Measurements from ENCODE around the gene NSD2.

DNA sequence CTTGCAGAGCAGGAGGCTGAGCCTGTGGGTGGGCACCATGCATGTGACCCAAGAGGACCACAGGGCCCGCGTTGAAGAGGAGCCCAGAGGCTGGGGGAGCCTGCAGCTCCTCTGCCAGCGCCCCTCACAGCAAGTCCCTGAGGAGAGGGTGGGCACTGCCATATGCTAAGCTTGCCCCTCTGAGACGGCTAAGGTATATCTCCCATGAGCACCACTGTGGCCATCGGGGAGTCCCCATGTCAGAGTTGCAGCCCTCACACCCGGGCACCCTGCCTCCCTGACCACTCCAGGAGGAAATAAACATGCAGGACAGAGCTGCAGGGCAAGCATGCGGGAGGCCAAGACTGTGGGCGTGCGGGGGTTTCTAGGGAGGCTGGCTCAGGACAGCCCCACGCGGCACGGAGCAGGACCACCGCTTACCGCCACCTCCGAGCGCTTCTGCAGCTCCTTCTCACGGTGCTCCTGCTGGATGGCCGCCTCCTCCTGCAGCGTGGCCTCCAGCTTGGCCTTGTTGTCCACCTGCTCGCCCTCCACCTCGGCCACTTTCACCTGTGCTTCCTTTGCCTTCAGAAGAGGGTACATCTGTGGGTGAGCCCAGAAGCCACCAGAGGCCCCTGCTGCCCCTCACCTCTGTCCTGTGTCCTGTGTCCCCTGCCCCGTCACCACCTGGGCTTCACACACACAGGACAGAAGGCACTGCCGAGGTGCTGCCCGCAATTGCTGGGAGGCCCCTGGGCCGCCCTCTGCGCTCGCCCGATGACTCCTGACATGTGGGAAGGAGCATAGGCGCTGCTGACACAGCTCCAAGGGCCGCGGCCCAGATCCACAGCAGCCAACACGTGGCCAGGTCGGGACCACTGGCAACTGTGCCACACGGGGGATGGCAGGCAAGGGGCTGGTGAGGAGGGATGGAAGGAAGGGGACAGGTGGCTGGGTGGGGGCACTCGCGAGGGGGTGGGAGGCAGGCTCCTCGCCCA, 48.3 kb upstream of the NSD2 start:
- TF ChIP-seq, protein P1, sequence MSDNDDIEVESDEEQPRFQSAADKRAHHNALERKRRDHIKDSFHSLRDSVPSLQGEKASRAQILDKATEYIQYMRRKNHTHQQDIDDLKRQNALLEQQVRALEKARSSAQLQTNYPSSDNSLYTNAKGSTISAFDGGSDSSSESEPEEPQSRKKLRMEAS (IDR thresholded peaks at IDR 0.05), result no peak
- TF ChIP-seq, protein P2, sequence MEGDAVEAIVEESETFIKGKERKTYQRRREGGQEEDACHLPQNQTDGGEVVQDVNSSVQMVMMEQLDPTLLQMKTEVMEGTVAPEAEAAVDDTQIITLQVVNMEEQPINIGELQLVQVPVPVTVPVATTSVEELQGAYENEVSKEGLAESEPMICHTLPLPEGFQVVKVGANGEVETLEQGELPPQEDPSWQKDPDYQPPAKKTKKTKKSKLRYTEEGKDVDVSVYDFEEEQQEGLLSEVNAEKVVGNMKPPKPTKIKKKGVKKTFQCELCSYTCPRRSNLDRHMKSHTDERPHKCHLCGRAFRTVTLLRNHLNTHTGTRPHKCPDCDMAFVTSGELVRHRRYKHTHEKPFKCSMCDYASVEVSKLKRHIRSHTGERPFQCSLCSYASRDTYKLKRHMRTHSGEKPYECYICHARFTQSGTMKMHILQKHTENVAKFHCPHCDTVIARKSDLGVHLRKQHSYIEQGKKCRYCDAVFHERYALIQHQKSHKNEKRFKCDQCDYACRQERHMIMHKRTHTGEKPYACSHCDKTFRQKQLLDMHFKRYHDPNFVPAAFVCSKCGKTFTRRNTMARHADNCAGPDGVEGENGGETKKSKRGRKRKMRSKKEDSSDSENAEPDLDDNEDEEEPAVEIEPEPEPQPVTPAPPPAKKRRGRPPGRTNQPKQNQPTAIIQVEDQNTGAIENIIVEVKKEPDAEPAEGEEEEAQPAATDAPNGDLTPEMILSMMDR (IDR thresholded peaks at IDR 0.05; ENCODE audit: low read depth, low read length, missing input control), result no peak
- no peak for TF ChIP-seq YY1 (IDR thresholded peaks at IDR 0.05)
- no peak for TF ChIP-seq RAD21 (IDR thresholded peaks at IDR 0.05)
- no peak for TF ChIP-seq NR2F2 (IDR thresholded peaks at IDR 0.05)
- TF ChIP-seq, protein P3, sequence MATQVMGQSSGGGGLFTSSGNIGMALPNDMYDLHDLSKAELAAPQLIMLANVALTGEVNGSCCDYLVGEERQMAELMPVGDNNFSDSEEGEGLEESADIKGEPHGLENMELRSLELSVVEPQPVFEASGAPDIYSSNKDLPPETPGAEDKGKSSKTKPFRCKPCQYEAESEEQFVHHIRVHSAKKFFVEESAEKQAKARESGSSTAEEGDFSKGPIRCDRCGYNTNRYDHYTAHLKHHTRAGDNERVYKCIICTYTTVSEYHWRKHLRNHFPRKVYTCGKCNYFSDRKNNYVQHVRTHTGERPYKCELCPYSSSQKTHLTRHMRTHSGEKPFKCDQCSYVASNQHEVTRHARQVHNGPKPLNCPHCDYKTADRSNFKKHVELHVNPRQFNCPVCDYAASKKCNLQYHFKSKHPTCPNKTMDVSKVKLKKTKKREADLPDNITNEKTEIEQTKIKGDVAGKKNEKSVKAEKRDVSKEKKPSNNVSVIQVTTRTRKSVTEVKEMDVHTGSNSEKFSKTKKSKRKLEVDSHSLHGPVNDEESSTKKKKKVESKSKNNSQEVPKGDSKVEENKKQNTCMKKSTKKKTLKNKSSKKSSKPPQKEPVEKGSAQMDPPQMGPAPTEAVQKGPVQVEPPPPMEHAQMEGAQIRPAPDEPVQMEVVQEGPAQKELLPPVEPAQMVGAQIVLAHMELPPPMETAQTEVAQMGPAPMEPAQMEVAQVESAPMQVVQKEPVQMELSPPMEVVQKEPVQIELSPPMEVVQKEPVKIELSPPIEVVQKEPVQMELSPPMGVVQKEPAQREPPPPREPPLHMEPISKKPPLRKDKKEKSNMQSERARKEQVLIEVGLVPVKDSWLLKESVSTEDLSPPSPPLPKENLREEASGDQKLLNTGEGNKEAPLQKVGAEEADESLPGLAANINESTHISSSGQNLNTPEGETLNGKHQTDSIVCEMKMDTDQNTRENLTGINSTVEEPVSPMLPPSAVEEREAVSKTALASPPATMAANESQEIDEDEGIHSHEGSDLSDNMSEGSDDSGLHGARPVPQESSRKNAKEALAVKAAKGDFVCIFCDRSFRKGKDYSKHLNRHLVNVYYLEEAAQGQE (IDR thresholded peaks at IDR 0.05), result no peak
- TF ChIP-seq FOXA1 (IDR thresholded peaks at IDR 0.05), result no peak
- no peak for TF ChIP-seq GABPA (IDR thresholded peaks at IDR 0.05 in 1 of 2, conservative IDR thresholded peaks at IDR 0.05 in 1 of 2)
- TF ChIP-seq, protein P4, sequence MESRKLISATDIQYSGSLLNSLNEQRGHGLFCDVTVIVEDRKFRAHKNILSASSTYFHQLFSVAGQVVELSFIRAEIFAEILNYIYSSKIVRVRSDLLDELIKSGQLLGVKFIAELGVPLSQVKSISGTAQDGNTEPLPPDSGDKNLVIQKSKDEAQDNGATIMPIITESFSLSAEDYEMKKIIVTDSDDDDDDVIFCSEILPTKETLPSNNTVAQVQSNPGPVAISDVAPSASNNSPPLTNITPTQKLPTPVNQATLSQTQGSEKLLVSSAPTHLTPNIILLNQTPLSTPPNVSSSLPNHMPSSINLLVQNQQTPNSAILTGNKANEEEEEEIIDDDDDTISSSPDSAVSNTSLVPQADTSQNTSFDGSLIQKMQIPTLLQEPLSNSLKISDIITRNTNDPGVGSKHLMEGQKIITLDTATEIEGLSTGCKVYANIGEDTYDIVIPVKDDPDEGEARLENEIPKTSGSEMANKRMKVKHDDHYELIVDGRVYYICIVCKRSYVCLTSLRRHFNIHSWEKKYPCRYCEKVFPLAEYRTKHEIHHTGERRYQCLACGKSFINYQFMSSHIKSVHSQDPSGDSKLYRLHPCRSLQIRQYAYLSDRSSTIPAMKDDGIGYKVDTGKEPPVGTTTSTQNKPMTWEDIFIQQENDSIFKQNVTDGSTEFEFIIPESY (IDR thresholded peaks at IDR 0.05), result no peak
- no peak for TF ChIP-seq SP1 (IDR thresholded peaks at IDR 0.05)
- TF ChIP-seq EGR1 (IDR thresholded peaks at IDR 0.05; ENCODE audit: low read depth in 2 of 2), result no peak

Data from liver (tissue), 3 donors.